GM18498 (cell line): ENCODE data around the gene SIM2.
"Not testable (repeated sequence)": the region's sequence is repeated elsewhere in the genome, so short reads cannot be mapped to it uniquely, and the experiment has no call there.

Source experiments
- ATAC-seq: cut with Tn5 transposase; IDR thresholded peaks from one replicate; pipeline ENCODE4 v1.9.1; 2021; ENCODE audit warnings: mild to moderate bottlenecking, moderate library complexity; ENCODE audit not compliant: unreplicated experiment

Gene SIM2

GRCh38 chr21:36698981-36699545, at the start of gene SIM2:
Gene SIM2 (plus strand): TSS chr21:36699115. CDS start chr21:36699747, 632 bp downstream.
- ATAC-seq = no peak

GRCh38 chr21:36654324-36654723, 44.6 kb upstream of the SIM2 start:
- ATAC-seq = no peak

- ATAC-seq = no peak
Measured at GRCh38 chr21:36654796-36655325, 44.1 kb upstream of the SIM2 start.

GRCh38 chr21:36656138-36656537, 42.8 kb upstream of the SIM2 start:
- no peak for ATAC-seq

GRCh38 chr21:36657290-36657689, 41.6 kb upstream of the SIM2 start:
- not testable (repeated sequence) for ATAC-seq

- ATAC-seq = no peak
Measured at GRCh38 chr21:36657999-36658398, 40.9 kb upstream of the SIM2 start.

GRCh38 chr21:36658926-36659325, 40.0 kb upstream of the SIM2 start:
- no peak for ATAC-seq

- ATAC-seq = no peak
Measured at GRCh38 chr21:36661511-36662309, 37.2 kb upstream of the SIM2 start.

GRCh38 chr21:36663033-36663855, 35.7 kb upstream of the SIM2 start:
- ATAC-seq = no peak

GRCh38 chr21:36664662-36664990, 34.3 kb upstream of the SIM2 start:
- ATAC-seq = no peak

GRCh38 chr21:36665806-36666205, 33.1 kb upstream of the SIM2 start:
- ATAC-seq = no peak

GRCh38 chr21:36668713-36669112, 30.2 kb upstream of the SIM2 start:
- ATAC-seq = no peak

- ATAC-seq = no peak
Measured at GRCh38 chr21:36671836-36672235, 27.1 kb upstream of the SIM2 start.

GRCh38 chr21:36672296-36672695, 26.6 kb upstream of the SIM2 start:
- ATAC-seq = not testable (repeated sequence)

GRCh38 chr21:36672737-36673136, 26.2 kb upstream of the SIM2 start:
- no peak for ATAC-seq

GRCh38 chr21:36676039-36676950, 22.6 kb upstream of the SIM2 start:
- no peak for ATAC-seq

GRCh38 chr21:36677443-36677842, 21.5 kb upstream of the SIM2 start:
- no peak for ATAC-seq

- no peak for ATAC-seq
Measured at GRCh38 chr21:36678538-36678937, 20.4 kb upstream of the SIM2 start.

- ATAC-seq = no peak
Measured at GRCh38 chr21:36681117-36681631, 17.7 kb upstream of the SIM2 start.

- no peak for ATAC-seq
Measured at GRCh38 chr21:36684957-36685714, 13.8 kb upstream of the SIM2 start.
